Psoas muscle (tissue), 8 donors: Measurements from ENCODE around the gene CTRB1. TPM values are rescaled to one million over a fixed set of nuclear protein-coding genes. Genes with fewer than 3 reads are reported as not detected.
"Not testable (repeated sequence)": the region's sequence is repeated elsewhere in the genome, so short reads cannot be mapped to it uniquely, and the experiment has no call there.

ENCODE experiments used
- ATAC-seq, 4 donors: fragments of 200-7000 bp; cut with Tn5 transposase; one replicate each; pipeline ENCODE4 v1.9.1; 2020; ENCODE audit warnings: moderate library complexity in 3 of 4, mild to moderate bottlenecking in 2 of 4
- DNase-seq, 2 donors: peaks; one replicate each; pipeline ENCODE4 v3.0.0-alpha.2; 2020
- H3K27ac ChIP-seq: fragments of 200-600 bp; one replicate; pipeline ENCODE4 v1.8.0; 2022
- H3K27me3 ChIP-seq, 3 donors: fragments of 200-600 bp in 1 of 3; one replicate each; pipeline versions ENCODE4 v1.6.1 to v1.8.0; 2013 to 2022; ENCODE audit warnings: low read length in 2 of 3, mild to moderate bottlenecking in 2 of 3, moderate library complexity in 1 of 3; ENCODE audit not compliant: insufficient read depth in 3 of 3
- H3K36me3 ChIP-seq, 2 donors: fragments of 200-600 bp in 1 of 2; one replicate each; pipeline versions ENCODE4 v1.6.1 to v1.8.0; 2013 to 2022; ENCODE audit warnings: low read depth in 1 of 2, mild to moderate bottlenecking in 1 of 2, moderate library complexity in 1 of 2; ENCODE audit not compliant: insufficient read depth in 1 of 2
- H3K4me1 ChIP-seq: fragments of 200-600 bp; one replicate; pipeline ENCODE4 v1.8.0; 2022
- H3K4me3 ChIP-seq: fragments of 200-600 bp; one replicate; pipeline ENCODE4 v1.8.0; 2022; ENCODE audit warnings: mild to moderate bottlenecking
- H3K9me3 ChIP-seq: fragments of 200-600 bp; one replicate; pipeline ENCODE4 v1.8.0; 2022
- WGBS, 3 donors: extraction: QIAGEN DNeasy Blood & Tissue Kit; methylation state at CpG; one replicate each; pipeline versions ENCODE4 v1.1.6 to v1.1.7; 2013; 5-methylcytosine and 5-hydroxymethylcytosine counted together
- intact Hi-C, 2 donors: fragments of 100-400 bp; cut with DNase I; formaldehyde crosslinking; loops; one replicate each; pipeline versions ENCODE4 v1.11.0 to v1.14.2; 2022
- polyA plus RNA-seq, 3 donors: library from polyadenylated mRNA; stranded (reverse); fragments of 200-250 nt; gene quantifications; one replicate each; pipeline ENCODE4 v1.2.3, GENCODE V29; 2013
- total RNA-seq, 4 donors: library from RNA; stranded (reverse); fragmentation: NEBNext Ultra II Directional in 2 of 4; extraction: Animal tissue kit (Norgen Biotek cat#: 25700) in 2 of 4; gene quantifications; one replicate each; pipeline versions ENCODE4 v1.2.1 to v1.2.4, GENCODE V29; 2021 to 2023
- TF ChIP-seq, protein P1 (sequence below): fragments of 200-600 bp; IDR thresholded peaks from one replicate; pipeline ENCODE4 v1.8.0; 2022; ENCODE audit warnings: antibody characterized with exemption
- donor health status: healthy with polysubstance abuse.
- donor health status: DM: no; HTN: no; CAD: no; lungs with moderate emphysema.
- donor health status: Bipolar disorder and iron deficiency.
- donor health status: healthy.
- donor health status: DM: yes; HTN: yes; CAD: no.
- donor health status: DM: no; HTN: no; CAD: no.
- donor health status: DM: no; HTN: no; CAD: no.
- donor health status: DM: yes; HTN: yes; CAD: no.

Gene CTRB1
- total and polyA plus RNA-seq, 7 donors, result 0.03 to 3.9 (median 1.2) TPM; not detected in 2

- Histone ChIP-seq H3K27me3 (peaks cover 0 to 16% (median 0%) of the 10 kb centered on the region in 3 donors), H3K4me3 (no peak overlapping the region), H3K36me3 (no peaks in the 10 kb centered on the region), H3K9me3 (no peaks in the 10 kb centered on the region), H3K4me1 (no peaks in the 10 kb centered on the region), H3K27ac (no peak overlapping the region)
- TF ChIP-seq, protein P1, sequence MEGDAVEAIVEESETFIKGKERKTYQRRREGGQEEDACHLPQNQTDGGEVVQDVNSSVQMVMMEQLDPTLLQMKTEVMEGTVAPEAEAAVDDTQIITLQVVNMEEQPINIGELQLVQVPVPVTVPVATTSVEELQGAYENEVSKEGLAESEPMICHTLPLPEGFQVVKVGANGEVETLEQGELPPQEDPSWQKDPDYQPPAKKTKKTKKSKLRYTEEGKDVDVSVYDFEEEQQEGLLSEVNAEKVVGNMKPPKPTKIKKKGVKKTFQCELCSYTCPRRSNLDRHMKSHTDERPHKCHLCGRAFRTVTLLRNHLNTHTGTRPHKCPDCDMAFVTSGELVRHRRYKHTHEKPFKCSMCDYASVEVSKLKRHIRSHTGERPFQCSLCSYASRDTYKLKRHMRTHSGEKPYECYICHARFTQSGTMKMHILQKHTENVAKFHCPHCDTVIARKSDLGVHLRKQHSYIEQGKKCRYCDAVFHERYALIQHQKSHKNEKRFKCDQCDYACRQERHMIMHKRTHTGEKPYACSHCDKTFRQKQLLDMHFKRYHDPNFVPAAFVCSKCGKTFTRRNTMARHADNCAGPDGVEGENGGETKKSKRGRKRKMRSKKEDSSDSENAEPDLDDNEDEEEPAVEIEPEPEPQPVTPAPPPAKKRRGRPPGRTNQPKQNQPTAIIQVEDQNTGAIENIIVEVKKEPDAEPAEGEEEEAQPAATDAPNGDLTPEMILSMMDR, result no peak
- ATAC-seq, result no peak
- 91 to 97% (median 95%) methylated on average over 13 of the region's 13 CpGs for WGBS, 3 donors
- intact Hi-C loops, result loop anchor here in 1 of 2 donors (2.0 kb wide), 1 partner anchor 17 kb away; the partner anchor contains the start of gene CTRB1
- peak in 1 of 2 donors; percentile 4 for DNase-seq
Observed at GRCh38 chr16:75202069-75202590, 16.7 kb upstream of the CTRB1 start.

DNA sequence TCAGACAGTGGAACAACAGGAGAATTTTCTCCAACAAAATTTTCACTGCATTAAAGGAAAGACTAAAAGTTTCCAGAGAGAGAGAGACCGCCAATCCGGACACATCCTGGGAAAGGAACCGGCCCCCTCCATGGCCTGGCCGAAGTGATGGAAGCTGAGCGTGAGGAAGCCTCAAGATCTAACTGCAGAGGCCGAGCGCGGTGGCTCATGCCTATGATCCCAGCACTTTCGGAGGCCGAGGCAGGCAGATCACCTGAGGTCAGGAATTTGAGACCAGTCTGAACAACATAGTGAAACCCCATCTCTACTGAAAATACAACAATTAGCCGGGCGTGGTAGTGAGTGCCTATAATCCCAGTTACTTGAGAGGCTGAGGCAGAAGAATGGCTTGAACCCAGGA lies 15.7 kb upstream of the CTRB1 start:
- Histone ChIP-seq H3K4me1 (no peaks in the 10 kb centered on the region), H3K36me3 (no peaks in the 10 kb centered on the region), H3K4me3 (no peak overlapping the region), H3K9me3 (no peaks in the 10 kb centered on the region), H3K27ac (no peak overlapping the region), H3K27me3 (peaks cover 0 to 7% (median 0%) of the 10 kb centered on the region in 3 donors)
- WGBS, 3 donors, result 72 to 84% (median 80%) methylated on average over 12 of the region's 12 CpGs
- intact Hi-C loops, result loop anchor here (1.0 to 2.0 kb wide), 2 partner anchors 16 to 19 kb away; partner anchors contain the start of gene CTRB1 (in 1 of the 2)
- DNase-seq (peak in 1 of 2 donors; percentile 2), ATAC-seq (no peak)
- TF ChIP-seq, protein P1, result no peak

GRCh38 chr16:75203667-75204409 lies 14.9 kb upstream of the CTRB1 start:
- no peaks in the 10 kb centered on the region for H3K27me3 ChIP-seq
- no peaks in the 10 kb centered on the region for H3K9me3 ChIP-seq
- TF ChIP-seq, protein P1, result no peak
- H3K4me3 ChIP-seq, result no peak overlapping the region
- no peaks in the 10 kb centered on the region for H3K4me1 ChIP-seq
- no peak overlapping the region for H3K27ac ChIP-seq
- DNase-seq, result peak in 1 of 2 donors; percentile 5
- H3K36me3 ChIP-seq, result no peaks in the 10 kb centered on the region
- 78 to 85% (median 81%) methylated on average over 13 of the region's 13 CpGs for WGBS, 3 donors
- ATAC-seq, result no peak
- intact Hi-C loops, result loop anchor here (1.0 to 2.0 kb wide), 2 partner anchors 15 to 18 kb away; partner anchors contain the start of gene CTRB1 (in 1 of the 2)

- intact Hi-C loops, result no loop called here
- Histone ChIP-seq H3K9me3 (no peaks in the 10 kb centered on the region), H3K27ac (no peak overlapping the region), H3K4me1 (no peaks in the 10 kb centered on the region), H3K36me3 (no peaks in the 10 kb centered on the region), H3K27me3 (no peaks in the 10 kb centered on the region), H3K4me3 (no peak overlapping the region)
- ATAC-seq (no peak), DNase-seq (peak in 1 of 2 donors; percentile 3)
- WGBS, 3 donors, result 88 to 94% (median 93%) methylated on average over 4 to 6 of the region's 6 CpGs
- TF ChIP-seq, protein P1, result no peak
Observed at GRCh38 chr16:75204410-75204758, 14.4 kb upstream of the CTRB1 start.

- peak in 2 of 4 donors; percentile 12 to 40 for ATAC-seq
- DNase-seq, H3K4me1 ChIP-seq, H3K4me3 ChIP-seq, H3K27me3 ChIP-seq, intact Hi-C loops, H3K36me3 ChIP-seq, H3K27ac ChIP-seq, H3K9me3 ChIP-seq: not testable (repeated sequence)
- no CpG with 5 or more reads among the region's 20 CpGs for WGBS, 3 donors
Observed at GRCh38 chr16:75204905-75205304, 13.9 kb upstream of the CTRB1 start.

GRCh38 chr16:75205438-75205837 lies 13.3 kb upstream of the CTRB1 start:
- H3K9me3 ChIP-seq, intact Hi-C loops, H3K36me3 ChIP-seq, H3K27ac ChIP-seq, H3K4me1 ChIP-seq, DNase-seq, H3K27me3 ChIP-seq, H3K4me3 ChIP-seq: not testable (repeated sequence)
- 89 to 97% (median 92%) methylated on average over 5 to 9 of the region's 19 CpGs for WGBS, 3 donors
- peak in 2 of 4 donors; percentile 6 to 16 for ATAC-seq

DNA sequence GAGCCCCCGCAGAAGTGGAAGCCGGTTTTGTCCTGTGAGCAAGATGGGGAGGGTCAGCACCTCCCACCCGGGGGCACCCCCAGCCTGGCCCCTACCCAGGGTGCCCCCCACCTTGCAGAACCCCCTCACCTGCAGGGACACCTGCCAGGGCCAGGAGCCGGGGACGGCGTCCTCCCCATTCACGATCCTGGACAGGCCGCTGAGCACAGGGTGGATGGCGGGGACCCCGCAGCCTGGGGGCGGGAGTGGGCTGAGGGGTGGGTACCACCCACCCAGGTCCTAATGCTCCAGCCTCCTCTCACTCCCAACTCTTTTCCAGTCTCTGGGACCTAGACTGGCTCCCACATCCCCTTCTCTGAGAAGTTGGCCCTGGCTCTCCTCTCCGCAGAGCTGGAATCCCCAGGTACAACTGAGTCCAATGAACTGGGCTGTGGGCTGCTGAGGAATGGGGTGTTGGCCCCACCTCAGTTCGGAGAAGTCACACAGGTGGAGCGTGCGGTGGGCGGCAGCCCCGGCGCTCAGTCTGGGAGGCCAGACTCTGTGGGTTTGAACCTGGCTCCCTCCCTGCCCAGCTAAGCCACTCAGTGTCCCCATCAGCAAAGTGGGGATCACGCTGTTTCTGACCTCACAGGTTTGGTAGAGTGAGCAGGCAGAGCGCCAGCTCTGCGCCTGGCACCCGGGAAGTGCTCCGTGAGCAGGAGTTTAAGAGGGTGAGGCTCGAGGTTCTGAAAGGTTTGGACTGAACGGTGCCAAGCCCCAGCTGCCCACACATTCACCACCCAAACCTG lies 12.6 kb upstream of the CTRB1 start:
- 85 to 89% (median 89%) methylated on average over 19 of the region's 25 CpGs for WGBS, 3 donors
- H3K36me3 ChIP-seq, H3K9me3 ChIP-seq, H3K4me1 ChIP-seq, H3K27me3 ChIP-seq, H3K27ac ChIP-seq, H3K4me3 ChIP-seq: not testable (repeated sequence)
- intact Hi-C loops, result loop anchor here (1.0 to 2.0 kb wide), 2 partner anchors 18 to 19 kb away; no protein-coding TSS in a partner anchor
- peak; percentile 15 to 25 (median 20) for ATAC-seq
- peak in 1 of 2 donors; percentile 5 for DNase-seq
